Occipital lobe (tissue), 2 donors: ENCODE measurements around the gene GRAMD1C. TPM values are rescaled to one million over a fixed set of nuclear protein-coding genes. Genes with fewer than 3 reads are reported as not detected.
A peak's percentile ranks its signal among the peaks of the same experiment; 100 is the strongest.
"Not testable (repeated sequence)": the region's sequence is repeated elsewhere in the genome, so short reads cannot be mapped to it uniquely, and the experiment has no call there.

Experiments
- DNase-seq: peaks from one replicate; lab custom pipeline; 2025; lab: John Stamatoyannopoulos, UW
- total RNA-seq: library from RNA; depleted of rRNA; stranded (reverse); fragments of >200 nt; gene quantifications from one replicate; pipeline ENCODE4 v1.2.3, GENCODE V29; 2014

Gene GRAMD1C
- 5.0 TPM for total RNA-seq

DNA sequence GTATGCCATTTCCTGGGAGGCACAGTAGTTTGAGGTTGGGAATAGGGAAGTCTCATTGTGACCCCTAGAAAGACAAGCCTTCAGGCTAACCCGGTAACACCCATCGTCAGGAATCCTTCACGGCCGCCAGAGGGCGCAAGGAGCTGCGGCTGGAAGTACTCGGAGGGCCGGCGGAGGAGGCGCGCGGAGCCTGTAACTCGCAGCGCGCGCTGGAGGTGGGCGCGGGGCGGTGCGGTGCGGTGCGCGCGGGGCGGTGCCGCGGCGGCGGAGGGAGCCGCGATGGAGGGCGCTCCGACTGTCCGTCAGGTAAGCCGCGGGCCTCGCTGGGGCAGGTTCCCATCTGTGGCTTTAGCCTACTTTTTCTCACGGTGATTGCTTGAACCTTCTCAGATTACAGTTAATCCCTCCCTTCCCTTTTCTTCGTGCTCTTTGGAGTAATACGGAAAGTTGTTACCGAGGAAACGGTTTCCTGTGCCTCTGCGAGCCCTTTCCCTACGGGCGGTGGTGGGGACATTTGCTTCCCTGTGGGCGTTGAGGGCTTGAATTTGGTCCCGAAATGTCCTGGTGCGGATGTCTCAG is at the start of gene GRAMD1C:
Gene GRAMD1C, plus strand, starts transcription at position 158 of the 579 bp plus-strand sequence. Its CDS starts 122 bp downstream, at position 280.
- DNase-seq: peak; percentile 68

DNA sequence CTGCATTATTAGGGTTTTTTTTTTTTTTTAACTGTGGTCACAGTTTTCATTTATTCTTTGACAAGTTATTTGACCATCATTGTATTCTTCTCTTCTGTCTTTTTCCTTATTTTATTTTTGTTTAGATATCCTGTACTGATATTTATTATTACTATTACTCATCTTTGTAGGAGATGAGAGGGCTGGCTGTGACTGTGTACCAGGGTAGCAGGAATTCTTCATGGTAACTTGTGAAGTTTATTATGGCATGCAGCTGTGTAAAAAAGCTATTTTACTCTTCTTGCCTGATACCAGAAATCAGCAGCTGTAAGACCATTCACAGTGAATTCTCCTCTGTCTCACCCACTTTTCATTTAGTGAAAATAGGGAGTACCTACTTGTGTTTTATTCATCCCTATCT is 47.2 kb upstream of the GRAMD1C start:
- DNase-seq: no peak

DNA sequence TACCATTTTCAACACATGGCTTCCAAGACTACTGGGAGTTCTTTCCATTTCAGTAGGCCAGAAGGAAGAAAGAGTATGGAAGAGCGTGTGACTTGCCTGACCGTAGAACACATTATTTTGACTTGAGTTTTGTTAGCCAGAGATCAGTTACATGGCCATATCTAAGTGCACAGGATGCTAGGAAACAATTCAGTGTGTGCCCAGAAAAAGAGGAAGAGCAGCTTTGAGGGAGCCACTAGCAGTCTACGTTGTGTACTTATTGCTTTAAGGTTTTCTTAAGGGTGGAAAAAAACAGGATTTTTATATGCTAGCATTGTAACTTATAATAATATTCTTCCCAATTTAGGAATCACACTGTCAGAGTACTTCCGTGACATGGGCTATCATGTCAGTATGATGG is 44.1 kb upstream of the GRAMD1C start:
- no peak for DNase-seq

DNA sequence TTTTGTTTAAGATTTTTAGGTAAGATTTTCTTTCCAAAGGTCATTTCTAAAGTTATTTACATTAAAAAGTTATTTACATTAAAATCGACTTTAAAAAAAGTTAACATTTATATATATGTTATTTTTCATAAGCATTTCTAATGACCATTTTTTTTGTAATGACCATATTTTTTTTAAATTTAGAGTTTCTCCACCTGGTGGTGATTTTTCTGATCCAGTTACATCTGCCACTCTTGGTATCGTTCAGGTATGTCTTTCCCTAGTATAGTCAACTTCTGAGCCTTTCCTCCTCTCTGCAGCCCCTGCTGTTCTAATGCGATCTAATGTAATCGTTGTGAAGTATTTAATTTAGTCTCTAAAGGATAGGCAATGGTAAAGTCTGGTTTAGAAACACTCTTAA is 42.9 kb upstream of the GRAMD1C start:
- no peak for DNase-seq

DNA sequence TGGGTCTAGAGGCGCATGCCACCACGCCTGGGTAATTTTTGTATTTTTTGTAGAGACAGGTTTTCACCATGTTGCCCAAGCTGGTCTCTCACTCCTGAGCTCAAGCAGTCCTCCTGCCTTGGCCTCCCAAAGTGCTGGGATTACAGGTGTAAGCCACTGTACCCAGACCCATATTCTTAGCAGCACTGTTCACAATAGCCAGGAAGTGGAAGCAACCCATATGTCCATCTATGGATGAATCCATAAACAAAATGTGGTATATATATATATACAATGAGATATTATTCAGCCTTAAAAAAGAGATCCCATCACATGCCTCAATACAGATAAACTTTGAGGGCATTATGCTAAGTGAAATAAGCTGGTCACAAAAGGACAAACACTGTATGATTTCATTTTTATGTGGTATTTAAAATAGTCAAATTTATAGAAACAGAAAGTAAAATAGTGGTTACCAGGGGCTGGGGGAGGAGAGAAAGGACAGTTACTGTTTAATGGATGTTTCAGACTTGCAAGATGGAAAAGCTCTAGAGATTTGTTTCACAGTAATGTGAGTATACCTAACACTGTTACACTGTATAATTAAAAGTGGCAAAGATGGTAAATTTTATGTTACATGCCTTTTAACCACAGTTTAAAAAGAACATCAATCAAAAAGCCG is 35.7 kb upstream of the GRAMD1C start:
- DNase-seq: no peak

DNA sequence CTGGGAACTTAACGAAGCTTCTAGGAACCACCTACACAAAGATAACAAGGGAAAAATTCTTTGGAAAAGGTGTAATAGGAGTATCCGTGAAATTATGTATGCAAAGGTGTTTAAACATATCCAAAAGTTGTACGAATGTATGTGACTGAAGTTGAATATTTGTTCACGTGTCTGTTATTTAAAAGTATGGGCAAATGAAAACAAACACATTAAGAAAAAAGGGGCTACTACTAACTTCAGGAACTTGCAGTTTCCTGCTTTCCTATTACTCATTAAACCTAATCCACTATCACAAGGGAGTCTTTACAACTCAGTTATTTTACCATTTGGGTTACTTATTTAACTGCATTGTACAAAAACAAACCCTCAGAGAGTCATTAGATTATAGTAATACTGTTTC is 33.9 kb upstream of the GRAMD1C start:
- no peak for DNase-seq

DNA sequence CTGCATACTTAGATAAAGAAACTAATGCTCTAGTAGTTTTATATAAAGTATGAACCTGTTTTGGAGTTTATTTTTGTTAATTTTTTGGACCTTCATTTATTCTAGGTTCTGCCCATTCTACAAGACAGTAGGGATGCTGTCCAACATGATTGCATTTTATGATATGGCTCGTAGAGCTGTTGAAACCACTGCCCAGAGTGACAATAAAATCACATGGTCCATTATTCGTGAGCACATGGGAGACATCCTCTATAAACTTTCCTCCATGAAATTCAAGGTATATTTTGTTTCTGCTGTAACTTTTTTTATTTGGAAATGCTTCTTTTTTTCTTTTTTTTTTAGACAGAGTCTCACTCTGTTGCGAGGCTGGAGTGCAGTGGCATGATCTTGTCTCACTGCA is 33.3 kb upstream of the GRAMD1C start:
- DNase-seq: no peak

DNA sequence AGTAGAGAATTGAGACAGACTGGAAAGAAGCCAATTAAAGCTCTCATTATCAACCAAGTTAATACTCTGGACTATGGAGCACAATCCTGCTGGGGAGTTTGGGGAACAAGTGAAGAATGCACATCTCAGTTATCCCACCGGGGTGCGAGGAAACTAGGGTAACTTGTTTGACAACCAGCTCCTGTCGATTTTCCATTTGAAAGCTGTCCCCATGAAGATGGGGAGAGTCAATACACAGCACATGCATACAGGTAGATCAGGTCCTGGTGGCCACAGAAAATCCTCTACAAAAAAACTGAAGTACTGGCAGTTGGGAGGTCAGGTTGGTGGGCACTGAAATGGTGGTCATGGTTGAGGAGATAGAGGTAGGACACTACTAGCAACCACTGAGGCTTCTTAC is 25.7 kb upstream of the GRAMD1C start:
- no peak for DNase-seq

DNA sequence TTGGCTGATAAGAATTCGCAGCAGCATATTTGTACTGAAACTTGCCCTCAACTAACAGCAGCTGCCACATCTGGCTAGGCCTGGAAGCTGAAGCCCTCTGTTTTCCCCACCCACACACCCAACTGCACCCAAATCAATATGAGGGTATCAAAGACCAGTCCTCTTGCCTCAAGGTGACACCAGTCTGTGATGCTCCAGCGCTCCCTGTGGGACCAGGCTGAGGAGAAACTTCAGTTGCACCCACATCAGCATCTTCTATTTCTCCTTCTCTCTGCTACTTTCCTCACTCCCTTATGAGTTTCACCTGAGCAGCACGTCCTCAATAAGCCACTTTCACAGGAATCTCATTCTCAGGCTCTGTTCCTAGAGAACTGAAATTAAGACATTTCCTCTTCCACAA is 18.7 kb upstream of the GRAMD1C start:
- DNase-seq: no peak

DNA sequence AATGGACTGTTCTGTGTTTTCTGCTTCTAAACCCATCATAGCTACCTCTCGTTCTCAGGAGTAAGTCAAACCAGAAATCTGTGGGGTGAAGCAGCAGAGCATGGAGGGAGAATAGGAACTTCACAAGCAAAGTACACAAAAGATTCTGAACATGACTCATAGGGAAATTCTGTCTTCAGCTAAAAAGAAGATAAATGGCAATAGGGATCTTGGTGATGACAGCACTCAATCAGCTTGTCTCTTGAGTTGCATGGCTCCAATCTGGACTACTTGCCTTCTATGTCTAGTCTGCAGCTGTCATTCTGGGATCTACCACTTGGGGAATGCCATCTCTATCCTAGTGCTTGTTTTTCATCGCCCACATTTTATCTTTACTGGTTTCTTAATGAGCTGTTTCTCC is 13.5 kb upstream of the GRAMD1C start:
- no peak for DNase-seq

DNA sequence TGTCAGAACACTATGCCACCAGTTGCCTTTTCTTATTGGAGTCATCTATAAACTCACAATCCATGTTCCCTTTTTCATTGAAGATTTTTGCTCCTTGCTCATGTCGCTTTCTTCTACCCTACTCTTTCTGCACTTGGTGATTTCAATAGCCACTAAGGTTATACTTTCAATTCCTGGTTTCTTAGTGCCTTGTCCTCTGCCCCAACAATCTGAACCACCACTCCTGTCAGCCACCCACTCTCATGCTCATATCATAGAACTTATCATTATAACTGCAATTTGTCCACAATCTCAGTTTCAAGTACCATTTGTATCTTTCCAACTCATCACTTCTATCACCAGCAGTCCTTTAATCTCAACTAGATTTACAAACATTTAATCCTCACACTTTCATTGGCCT is 10.0 kb upstream of the GRAMD1C start:
- DNase-seq: no peak

DNA sequence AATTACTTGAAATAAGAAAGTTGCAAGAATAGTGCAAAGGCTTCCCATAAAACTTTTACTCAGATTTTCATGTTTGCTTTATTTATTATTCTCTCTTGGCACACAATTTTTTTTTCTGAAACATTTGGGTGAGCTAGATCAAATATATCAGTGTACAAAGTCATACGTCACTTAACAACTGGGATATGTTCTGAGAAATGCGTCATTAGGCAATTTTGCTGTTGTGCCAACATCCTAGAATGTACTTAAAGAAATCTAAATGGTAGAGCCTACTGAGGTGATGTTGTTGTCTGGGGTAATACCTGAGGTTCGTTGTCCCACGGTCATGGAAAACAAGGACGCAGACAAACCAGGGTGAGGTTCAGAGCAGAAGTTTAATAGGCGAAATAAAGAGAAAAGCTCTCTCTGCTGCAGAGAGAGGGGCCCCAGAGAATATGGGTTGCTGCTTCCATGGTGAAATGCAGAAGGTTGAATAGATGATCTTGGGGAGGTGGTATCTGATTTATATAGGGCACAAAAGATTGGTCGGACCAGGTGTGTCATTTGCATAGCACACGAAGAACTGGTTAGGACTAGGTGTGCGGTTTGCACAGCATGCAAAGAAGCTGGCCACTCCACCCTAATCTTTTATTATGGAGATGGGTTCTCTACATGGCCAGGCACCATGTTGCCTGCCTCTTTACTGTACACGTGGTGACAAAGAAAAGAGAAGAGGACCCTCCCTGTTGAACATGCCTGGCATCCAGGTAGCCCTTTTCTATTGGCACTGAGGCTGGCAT is 8.8 kb upstream of the GRAMD1C start:
- no peak for DNase-seq

DNA sequence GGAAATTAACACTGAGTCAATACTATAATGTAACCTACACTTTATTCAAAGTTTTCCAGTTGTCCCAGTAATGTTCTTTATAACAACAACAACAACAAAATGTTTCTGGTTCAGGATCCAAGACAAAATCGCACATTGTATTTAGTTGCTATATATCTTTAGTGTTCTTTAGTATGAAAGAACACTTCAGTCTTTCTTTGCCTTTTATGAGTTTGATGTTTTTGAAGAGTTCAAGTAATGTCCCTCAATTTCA is 7.6 kb upstream of the GRAMD1C start:
- DNase-seq: no peak

DNA sequence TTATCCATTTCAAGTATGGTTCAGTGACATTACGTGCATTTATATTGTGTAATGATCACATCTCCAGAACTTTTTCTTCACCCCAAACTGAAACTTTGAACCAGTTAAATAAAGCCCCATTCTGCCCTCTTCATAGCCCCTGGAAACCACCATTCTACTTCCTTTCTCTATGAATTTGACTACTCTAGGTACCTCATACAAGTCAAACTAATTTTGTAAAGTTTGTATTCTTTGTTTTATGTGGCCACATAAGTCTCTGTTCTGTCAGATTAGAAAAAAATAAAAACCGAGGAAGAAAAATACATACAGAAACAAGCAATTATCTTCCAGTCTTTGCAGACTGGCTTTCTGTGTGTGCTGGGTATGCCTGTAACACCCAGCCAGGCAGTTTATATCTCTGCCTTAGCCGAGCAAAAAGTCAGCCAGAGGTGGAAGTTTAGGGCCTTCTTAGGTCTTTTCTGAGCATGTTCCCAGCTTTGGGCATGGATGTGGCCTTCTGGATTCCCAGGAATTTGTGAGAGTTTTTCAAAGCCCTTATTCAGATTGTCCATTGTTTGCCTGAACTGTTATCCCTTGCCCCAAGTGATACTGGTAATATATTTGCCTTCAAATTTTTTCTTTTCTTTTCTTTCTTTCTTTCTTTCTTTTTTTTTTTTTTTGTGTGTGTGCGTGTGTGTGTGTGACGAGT is 6.0 kb upstream of the GRAMD1C start:
- DNase-seq: no peak

DNA sequence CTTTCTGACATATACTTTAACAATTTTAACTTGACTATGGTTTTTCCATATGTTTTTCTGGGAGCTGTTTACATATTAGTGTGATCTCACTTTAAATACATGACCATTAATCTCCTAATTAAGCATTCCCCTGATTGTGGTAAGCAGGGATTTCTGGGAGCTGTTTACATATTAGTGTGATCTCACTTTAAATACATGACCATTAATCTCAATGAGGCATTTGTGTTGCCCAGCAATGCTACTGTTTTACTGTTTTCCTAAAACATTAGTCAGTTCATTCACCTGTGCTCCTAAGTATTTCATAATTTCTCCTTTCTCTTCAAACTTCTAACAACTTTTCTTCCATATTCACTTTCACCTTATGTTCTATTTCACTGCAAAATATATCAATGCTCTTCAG is 3.6 kb upstream of the GRAMD1C start:
- DNase-seq: no peak

DNA sequence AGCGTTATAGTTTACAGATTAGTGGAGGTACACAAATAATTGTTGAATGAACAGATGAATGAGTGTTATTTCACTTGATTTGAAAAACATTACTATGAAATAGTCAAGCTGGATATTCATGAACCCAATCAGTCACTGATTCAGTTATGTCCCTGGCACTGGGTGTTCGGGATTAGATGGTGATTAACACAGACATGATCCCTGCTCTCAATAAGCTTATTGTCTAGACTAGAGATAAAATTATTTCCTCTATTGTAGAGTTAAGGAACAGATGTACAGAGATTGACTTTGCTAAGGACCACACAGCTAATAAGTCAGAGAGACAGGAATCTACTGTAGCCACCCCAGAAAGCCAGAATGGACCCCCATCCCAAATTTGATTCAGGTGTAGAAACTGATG is 963 bp downstream of the GRAMD1C start:
- DNase-seq: no peak

DNA sequence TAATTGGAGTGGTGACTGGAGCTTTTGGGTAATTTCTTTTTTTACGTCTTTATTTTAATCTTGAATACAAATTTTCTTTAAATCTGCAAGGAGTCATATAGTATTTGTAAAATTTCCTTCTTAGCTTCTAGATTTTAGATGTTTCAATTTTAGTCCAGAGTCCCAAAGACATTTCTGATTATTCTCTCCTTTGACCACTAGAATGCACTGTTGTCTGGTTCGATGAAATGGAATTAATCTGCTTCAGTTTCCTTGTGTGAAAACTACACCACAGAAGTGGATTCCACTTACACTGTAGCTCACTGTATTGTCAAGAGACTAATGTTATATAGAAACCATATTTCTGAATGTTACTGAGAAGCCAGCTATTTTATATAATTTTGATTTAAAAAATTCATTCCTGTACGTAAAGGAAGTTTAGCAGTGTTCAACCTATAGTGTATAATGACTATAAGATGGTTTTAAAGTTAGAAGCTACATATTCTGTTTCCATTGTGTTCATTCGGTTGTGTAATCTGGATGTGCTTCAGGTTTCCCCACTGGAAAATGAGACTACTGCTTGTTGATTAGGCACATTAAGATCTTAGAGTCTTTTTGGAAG is 6.1 kb downstream of the GRAMD1C start:
- DNase-seq: no peak

DNA sequence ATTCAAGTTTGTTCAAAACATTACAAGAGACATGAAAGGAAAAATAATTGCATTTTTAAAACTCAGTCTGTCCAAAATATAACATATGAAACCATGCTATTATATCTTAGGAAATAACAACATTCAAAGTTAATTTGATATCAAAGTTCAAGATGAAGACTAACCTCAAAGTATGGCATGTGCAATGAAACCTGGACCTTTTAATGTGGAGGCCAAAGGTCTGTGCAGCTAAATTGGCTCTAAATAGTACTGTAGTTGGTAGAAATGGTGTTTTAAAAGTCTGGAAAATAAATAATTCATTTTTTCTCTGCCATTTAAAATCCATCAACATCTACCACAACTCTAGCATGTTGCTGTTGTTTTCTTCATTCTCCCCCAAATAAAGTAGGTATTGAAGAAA is 8.7 kb downstream of the GRAMD1C start:
- no peak for DNase-seq

DNA sequence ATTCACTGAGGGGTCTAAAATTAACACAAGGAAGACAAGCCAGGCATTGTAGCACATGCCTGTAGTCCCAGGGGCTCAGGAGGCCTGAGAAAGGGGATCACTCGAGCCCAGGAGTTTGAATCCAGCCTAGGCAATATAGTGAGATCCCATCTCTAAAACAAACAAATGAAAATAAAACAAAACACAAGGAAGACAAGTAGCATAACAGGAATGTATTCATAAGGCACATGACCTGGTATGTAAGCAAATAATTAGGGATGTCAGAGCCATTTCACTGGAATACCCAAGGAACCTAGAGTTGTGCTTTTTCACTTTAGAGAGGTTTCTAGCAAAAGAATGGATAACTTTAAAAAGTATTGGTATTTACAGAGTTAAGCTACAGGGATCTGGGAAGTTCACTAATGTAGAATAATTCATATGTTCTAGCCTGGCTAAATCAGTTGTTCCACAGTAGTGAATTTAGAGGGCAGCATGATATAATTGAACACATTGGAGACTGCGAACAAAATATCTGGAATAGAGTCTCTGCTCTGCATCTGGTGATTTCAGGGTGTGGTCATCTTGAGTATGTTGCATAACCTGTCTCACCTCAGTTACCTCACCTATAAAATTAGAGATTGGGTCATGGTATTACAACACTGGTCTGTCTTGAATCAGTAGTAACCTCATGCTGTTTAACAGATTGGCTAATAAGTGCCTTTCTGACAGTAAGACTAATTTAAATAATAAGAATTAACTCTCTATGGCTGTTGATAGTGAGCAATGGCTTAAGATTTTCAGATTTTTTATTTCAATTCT is 9.3 kb downstream of the GRAMD1C start:
- DNase-seq: no peak

DNA sequence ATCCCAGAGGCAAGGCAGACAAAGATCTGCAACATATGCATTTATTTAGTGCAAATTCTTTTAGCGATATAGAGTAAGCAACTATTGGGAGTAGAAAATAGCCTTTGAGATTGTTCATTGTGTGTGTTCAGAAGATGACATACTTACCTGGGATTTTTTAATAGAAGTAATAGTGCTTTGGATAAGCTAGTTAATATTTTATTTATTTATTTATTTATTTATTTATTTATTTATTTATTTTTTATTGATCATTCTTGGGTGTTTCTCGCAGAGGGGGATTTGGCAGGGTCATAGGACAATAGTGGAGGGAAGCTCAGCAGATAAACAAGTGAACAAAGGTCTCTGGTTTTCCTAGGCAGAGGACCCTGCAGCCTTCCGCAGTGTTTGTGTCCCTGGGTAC is 10.5 kb downstream of the GRAMD1C start:
- not testable (repeated sequence) for DNase-seq

DNA sequence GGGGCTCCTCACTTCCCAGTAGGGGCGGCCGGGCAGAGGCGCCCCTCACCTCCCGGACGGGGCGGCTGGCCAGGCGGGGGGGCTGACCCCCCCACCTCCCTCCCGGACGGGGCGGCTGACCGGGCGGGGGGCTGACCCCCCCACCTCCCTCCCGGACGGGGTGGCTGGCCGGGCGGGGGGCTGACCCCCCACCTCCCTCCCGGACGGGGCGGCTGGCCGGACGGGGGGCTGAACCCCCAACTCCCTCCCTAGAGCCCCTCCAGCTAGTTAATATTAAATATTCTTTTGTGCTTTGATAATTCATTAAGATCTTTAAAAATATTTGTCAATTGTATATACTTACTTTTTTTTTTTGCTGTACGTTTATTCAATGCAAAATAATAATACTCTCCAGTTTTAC is 11.3 kb downstream of the GRAMD1C start:
- DNase-seq: not testable (repeated sequence)
